HG03097 (cell line): ENCODE data around the gene HOXA10.

Experiments
- ATAC-seq: cut with Tn5 transposase; IDR thresholded peaks from one replicate; pipeline ENCODE4 v1.9.1; 2021; ENCODE audit not compliant: unreplicated experiment, low FRiP score

The HOXA10 gene

GRCh38 chr7:27147199-27148030 lies 26.7 kb downstream of the HOXA10 start, which contains the start of gene HOXA6:
Gene HOXA6, minus strand, starts transcription at chr7:27147774. Its CDS starts 25 bp downstream, at chr7:27147749.
- ATAC-seq, result no peak

GRCh38 chr7:27146491-27147198 lies 27.5 kb downstream of the HOXA10 start:
- ATAC-seq, result no peak

GRCh38 chr7:27145914-27146412 lies 28.2 kb downstream of the HOXA10 start:
- ATAC-seq, result no peak

GRCh38 chr7:27145165-27145913 lies 28.8 kb downstream of the HOXA10 start:
- ATAC-seq, result no peak

- no peak for ATAC-seq
Measured at GRCh38 chr7:27144781-27145164, 29.3 kb downstream of the HOXA10 start.

- ATAC-seq, result no peak
Measured at GRCh38 chr7:27143950-27144780, 30.0 kb downstream of the HOXA10 start.

- ATAC-seq, result no peak
Measured at GRCh38 chr7:27143023-27143949, 30.8 kb downstream of the HOXA10 start, which contains the start of gene HOXA5. Gene HOXA5, minus strand, starts transcription at chr7:27143681. Its CDS starts 74 bp downstream, at chr7:27143607.

- ATAC-seq, result no peak
Measured at GRCh38 chr7:27142580-27143022, 31.5 kb downstream of the HOXA10 start.

GRCh38 chr7:27141923-27142579 lies 32.1 kb downstream of the HOXA10 start:
- ATAC-seq, result no peak

- no peak for ATAC-seq
Measured at GRCh38 chr7:27141137-27141922, 32.8 kb downstream of the HOXA10 start.

GRCh38 chr7:27140126-27140857 lies 33.8 kb downstream of the HOXA10 start:
- ATAC-seq, result no peak

GRCh38 chr7:27139334-27140125 lies 34.6 kb downstream of the HOXA10 start:
- no peak for ATAC-seq

GRCh38 chr7:27138985-27139333 lies 35.2 kb downstream of the HOXA10 start:
- ATAC-seq, result no peak

GRCh38 chr7:27138472-27138871 lies 35.6 kb downstream of the HOXA10 start:
- no peak for ATAC-seq

- no peak for ATAC-seq
Measured at GRCh38 chr7:27137640-27138315, 36.3 kb downstream of the HOXA10 start.

GRCh38 chr7:27134392-27134791 lies 39.7 kb downstream of the HOXA10 start:
- no peak for ATAC-seq
